HEK293 (cell line): ENCODE data around the gene PLCB1.
"Not testable (repeated sequence)": the region's sequence is repeated elsewhere in the genome, so short reads cannot be mapped to it uniquely, and the experiment has no call there.

Experiments used
- CTCF ChIA-PET: fragments of 350-600 bp; formaldehyde crosslinking; extraction: SDS; loops from one replicate; lab custom pipeline; 2021; ENCODE audit warnings: antibody characterized with exemption; lab: Yijun Ruan, JAX
- POLR2A ChIA-PET: fragments of 300-600 bp; formaldehyde crosslinking; extraction: SDS; loops from one replicate; lab custom pipeline; 2020; ENCODE audit warnings: antibody characterized with exemption, inconsistent platforms; lab: Yijun Ruan, JAX
- H3K27ac ChIP-seq: fragments of 200-500 bp; sonication (Bioruptor generic); 2 replicates; pipeline ENCODE4 v1.5.1; 2014; ENCODE audit warnings: low read depth, low read length, control low read depth, inconsistent platforms; ENCODE audit errors: extremely low read depth
- H3K36me3 ChIP-seq, 2 experiments: fragments of 200-500 bp in 1 of 2; sonication (Bioruptor generic) in 1 of 2; 1 replicate in 1 of 2; 2 replicates in 1 of 2; pipeline ENCODE4 v1.5.1; 2014 to 2017; ENCODE audit warnings: inconsistent platforms in 2 of 2, low read length in 2 of 2; ENCODE audit not compliant: control insufficient read depth in 2 of 2, insufficient read depth in 1 of 2
- H3K4me1 ChIP-seq: fragments of 200-500 bp; sonication (Bioruptor generic); 2 replicates; pipeline ENCODE4 v1.5.1; 2014; ENCODE audit warnings: mild to moderate bottlenecking, low read length, inconsistent platforms; ENCODE audit not compliant: control insufficient read depth, insufficient read depth
- H3K4me3 ChIP-seq: 2 replicates; pipeline ENCODE4 v1.5.1; 2011; ENCODE audit warnings: low read depth, mild to moderate bottlenecking, control low read depth, low read length, moderate library complexity
- H3K9me3 ChIP-seq: fragments of 200-500 bp; sonication (Bioruptor generic); 2 replicates; pipeline ENCODE4 v1.5.1; 2014; ENCODE audit warnings: low read depth, low read length, inconsistent platforms; ENCODE audit not compliant: control insufficient read depth, insufficient read depth
- GLIS1 ChIP-seq: fragments of 450-650 bp; formaldehyde crosslinking; IDR thresholded peaks from 2 replicates; pipeline ENCODE4 v1.5.1; 2016; ENCODE audit warnings: missing biosample characterization, missing genetic modification characterization
- SCRT1 ChIP-seq: fragments of 450-650 bp; formaldehyde crosslinking; IDR thresholded peaks from 2 replicates; pipeline ENCODE4 v1.5.1; 2016; ENCODE audit warnings: missing biosample characterization, missing genetic modification characterization, borderline replicate concordance
- SETDB1 ChIP-seq: IDR thresholded peaks from one replicate; pipeline ENCODE4 v1.6.1; 2017; ENCODE audit warnings: mild to moderate bottlenecking, low read length, moderate library complexity, mixed read lengths; ENCODE audit not compliant: insufficient read length
- TCF7L2 ChIP-seq: IDR thresholded peaks from 2 replicates; pipeline ENCODE4 v1.6.1; 2011; ENCODE audit warnings: low read depth, mild to moderate bottlenecking, inconsistent platforms, low read length, moderate library complexity, borderline replicate concordance
- ZFP41 ChIP-seq: fragments of 450-650 bp; formaldehyde crosslinking; IDR thresholded peaks from 2 replicates; pipeline ENCODE4 v1.5.1; 2016; ENCODE audit warnings: missing biosample characterization, missing genetic modification characterization, borderline replicate concordance
- ZNF146 ChIP-seq: fragments of 450-650 bp; formaldehyde crosslinking; IDR thresholded peaks from 2 replicates; pipeline ENCODE4 v1.5.1; 2016; ENCODE audit warnings: missing biosample characterization, missing genetic modification characterization
- ZNF202 ChIP-seq: fragments of 450-650 bp; formaldehyde crosslinking; IDR thresholded peaks from 2 replicates; pipeline ENCODE4 v1.5.1; 2016; ENCODE audit warnings: missing biosample characterization, missing genetic modification characterization, borderline replicate concordance
- ZNF223 ChIP-seq: fragments of 450-650 bp; formaldehyde crosslinking; IDR thresholded peaks from 2 replicates; pipeline ENCODE4 v1.5.1; 2016; ENCODE audit warnings: missing biosample characterization, missing genetic modification characterization
- ZNF350 ChIP-seq: fragments of 450-650 bp; formaldehyde crosslinking; IDR thresholded peaks from 2 replicates; pipeline ENCODE4 v1.5.0; 2017; ENCODE audit warnings: missing biosample characterization, mild to moderate bottlenecking, missing genetic modification characterization
- ZNF394 ChIP-seq: fragments of 450-650 bp; formaldehyde crosslinking; IDR thresholded peaks from 2 replicates; pipeline ENCODE4 v1.5.1; 2016; ENCODE audit warnings: missing biosample characterization, missing genetic modification characterization, mild to moderate bottlenecking, moderate library complexity, borderline replicate concordance
- ZNF423 ChIP-seq: fragments of 450-650 bp; formaldehyde crosslinking; IDR thresholded peaks from 2 replicates; pipeline ENCODE4 v1.5.1; 2016; ENCODE audit warnings: missing biosample characterization, missing genetic modification characterization
- ZNF561 ChIP-seq: fragments of 450-650 bp; IDR thresholded peaks from 2 replicates; pipeline ENCODE4 v1.5.1; 2018; ENCODE audit warnings: missing biosample characterization, missing genetic modification characterization, borderline replicate concordance
- ZNF692 ChIP-seq: fragments of 450-650 bp; formaldehyde crosslinking; IDR thresholded peaks from 2 replicates; pipeline ENCODE4 v1.5.1; 2016; ENCODE audit warnings: missing biosample characterization, missing genetic modification characterization
- ZNF768 ChIP-seq: fragments of 450-650 bp; formaldehyde crosslinking; IDR thresholded peaks from 2 replicates; pipeline ENCODE4 v1.5.1; 2018; ENCODE audit warnings: missing biosample characterization, mild to moderate bottlenecking, missing genetic modification characterization
- ZNF791 ChIP-seq: fragments of 450-650 bp; formaldehyde crosslinking; IDR thresholded peaks from 2 replicates; pipeline ENCODE4 v1.5.1; 2016; ENCODE audit warnings: missing biosample characterization, missing genetic modification characterization
- ZSCAN5A ChIP-seq: fragments of 450-650 bp; formaldehyde crosslinking; IDR thresholded peaks from 2 replicates; pipeline ENCODE4 v1.5.1; 2016; ENCODE audit warnings: missing biosample characterization, missing genetic modification characterization

PLCB1 gene

GRCh38 chr20:8344631-8345030 lies 212.6 kb downstream of the PLCB1 start:
- Histone ChIP-seq H3K4me3 (no peak overlapping the region), H3K9me3 (no peaks in the 10 kb centered on the region), H3K36me3 (no peaks in the 10 kb centered on the region), H3K27ac (no peak overlapping the region), H3K4me1 (peaks cover 3% of the 10 kb centered on the region)
- ChIA-PET CTCF (interaction anchor here (0.6 kb wide), 1 partner anchor 195 kb away, joined by 3 read pairs; no protein-coding TSS in a partner anchor), POLR2A (no interaction called here)
- no peak for TF ChIP-seq ZNF202 (tag by site-specific recombination)
- TF ChIP-seq SCRT1, result no peak
- no peak for TF ChIP-seq ZNF394 (tag by site-specific recombination)
- no peak for TF ChIP-seq ZSCAN5A
- no peak for TF ChIP-seq ZFP41

DNA sequence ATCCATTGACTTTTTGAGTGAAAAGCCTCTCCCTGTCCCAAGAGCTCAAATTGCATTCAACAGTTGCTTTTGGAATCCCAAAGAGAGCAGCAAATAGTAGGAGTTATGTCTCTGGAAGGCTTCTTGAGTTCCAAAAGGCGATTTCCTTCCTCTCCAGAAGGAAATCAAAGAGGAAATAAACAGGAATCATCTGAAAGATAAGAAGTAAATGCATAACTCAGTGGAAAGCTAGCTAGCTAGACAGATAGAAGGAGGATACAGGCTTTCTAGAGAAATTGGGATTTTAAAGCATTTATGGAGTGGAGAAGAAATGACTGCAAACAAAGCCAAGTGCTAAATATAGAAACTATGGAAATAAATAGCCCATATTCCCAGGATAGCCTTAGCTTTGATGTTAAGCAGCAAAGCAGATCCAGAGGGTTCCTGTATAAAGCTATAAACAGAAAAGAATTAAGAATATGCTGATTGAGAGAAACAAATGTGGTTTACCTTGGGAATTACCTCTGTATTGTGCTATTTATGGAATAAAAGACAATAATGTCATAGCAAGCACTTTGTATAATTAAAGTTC lies 214.7 kb downstream of the PLCB1 start:
- Histone ChIP-seq H3K36me3 (no peaks in the 10 kb centered on the region), H3K4me3 (no peak overlapping the region), H3K9me3 (no peaks in the 10 kb centered on the region), H3K4me1 (peaks cover 3% of the 10 kb centered on the region), H3K27ac (no peak overlapping the region)
- no peak for TF ChIP-seq ZNF423
- no peak for TF ChIP-seq ZNF561 (tag by site-specific recombination)
- TF ChIP-seq ZNF692 (tag by site-specific recombination), result no peak
- TF ChIP-seq ZSCAN5A, result no peak
- TF ChIP-seq ZNF768 (tag by site-specific recombination), result no peak
- no peak for TF ChIP-seq SETDB1
- no peak for TF ChIP-seq ZNF223 (tag by site-specific recombination)
- no peak for TF ChIP-seq GLIS1 (tag by site-specific recombination)
- TF ChIP-seq TCF7L2, result no peak
- no peak for TF ChIP-seq ZNF791 (tag by site-specific recombination)
- no peak for TF ChIP-seq ZNF350 (tag by site-specific recombination)
- no peak for TF ChIP-seq ZFP41
- POLR2A ChIA-PET, result no interaction called here
- CTCF ChIA-PET, result interaction anchor here (0.6 to 2.1 kb wide), 3 partner anchors 13 to 1791 kb away, joined by 4 to 5 read pairs (median 5); no protein-coding TSS in a partner anchor

- POLR2A ChIA-PET, result not testable (repeated sequence)
- peak; percentile 76 for TF ChIP-seq ZNF146 (tag by site-specific recombination)
- TF ChIP-seq, all 188 proteins: peak for 1; not testable (repeated sequence) for 187
Observed at GRCh38 chr20:8350225-8350624, 218.2 kb downstream of the PLCB1 start.

More at GRCh38 chr20:8350225-8350624, 218.2 kb downstream of the PLCB1 start:
- CTCF ChIA-PET, H3K4me3 ChIP-seq, H3K27ac ChIP-seq, H3K9me3 ChIP-seq, H3K36me3 ChIP-seq, H3K4me1 ChIP-seq: not testable (repeated sequence)
